Putamen (tissue), 1 donor: ENCODE measurements around the gene CYP24A1.
"Not testable (repeated sequence)": the region's sequence is repeated elsewhere in the genome, so short reads cannot be mapped to it uniquely, and the experiment has no call there.

Experiments
- DNase-seq: peaks from one replicate; pipeline ENCODE4 v3.0.0-alpha.2; 2016; ENCODE audit warnings: low spot score

Gene CYP24A1

GRCh38 chr20:54132612-54133433 lies 41.0 kb downstream of the CYP24A1 start:
- no peak for DNase-seq

DNA sequence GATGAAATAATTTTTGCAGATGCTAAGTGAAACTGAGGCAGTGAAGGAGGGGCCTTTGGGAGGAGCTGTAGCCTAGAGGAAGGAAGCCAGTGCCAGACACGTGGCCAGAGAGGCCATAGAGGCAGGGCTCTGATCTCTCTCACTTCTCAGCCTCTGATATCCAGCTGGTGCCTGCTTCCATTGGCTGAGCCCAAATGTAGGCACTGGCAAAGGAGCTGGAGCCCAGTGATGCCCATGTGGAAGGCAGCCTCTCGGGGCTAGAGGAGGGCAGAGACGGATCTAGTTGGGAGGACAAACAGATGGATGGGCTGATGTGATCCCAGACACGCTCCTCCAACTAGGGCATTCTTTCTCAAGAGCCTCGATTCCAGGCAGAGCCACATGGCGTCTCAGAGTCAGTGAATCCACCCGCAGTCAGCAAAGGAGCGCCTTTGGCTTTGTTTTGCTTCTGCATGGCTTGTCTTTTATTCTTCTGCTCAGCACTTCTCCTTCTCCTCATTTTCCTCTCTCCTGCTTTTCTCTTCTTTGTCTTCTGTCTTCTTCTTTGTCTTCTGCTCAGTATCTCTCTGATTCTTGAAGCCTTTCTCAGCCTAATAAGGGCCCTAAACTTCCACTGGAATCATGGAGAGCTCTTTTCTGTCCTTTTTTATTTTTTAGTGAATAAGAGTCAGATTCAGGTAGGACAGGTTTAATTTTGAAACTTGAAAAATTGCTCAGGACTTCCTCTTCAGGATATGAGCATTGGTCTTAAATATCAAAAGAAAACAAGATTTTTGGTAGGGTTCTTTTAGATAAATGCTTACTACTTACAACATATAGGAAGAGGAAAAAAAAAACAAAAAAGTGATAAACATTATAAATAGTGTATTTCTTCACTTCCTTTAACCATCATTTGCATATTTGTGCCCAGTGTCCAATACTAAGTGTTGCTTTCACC lies 41.8 kb downstream of the CYP24A1 start:
- no peak for DNase-seq

DNA sequence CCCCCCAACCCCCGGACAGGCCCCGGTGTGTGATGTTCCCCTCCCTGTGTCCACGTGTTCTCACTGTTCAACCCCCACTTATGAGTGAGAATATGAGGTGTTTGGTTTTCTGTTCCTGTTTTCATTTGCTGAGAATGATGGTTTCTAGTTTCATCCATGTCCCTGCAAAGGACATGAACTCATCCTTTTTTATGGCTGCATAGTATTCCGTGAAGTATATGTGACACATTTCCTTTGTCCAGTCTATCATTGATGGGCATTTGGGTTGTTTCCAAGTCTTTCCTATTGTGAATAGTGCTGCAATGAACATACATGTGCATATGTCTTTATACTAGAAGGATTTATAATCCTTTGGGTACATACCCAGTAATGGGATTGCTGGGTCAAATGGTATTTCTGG lies 42.7 kb downstream of the CYP24A1 start:
- DNase-seq, result not testable (repeated sequence)

- DNase-seq, result no peak
Measured at GRCh38 chr20:54129350-54129749, 44.4 kb downstream of the CYP24A1 start.

DNA sequence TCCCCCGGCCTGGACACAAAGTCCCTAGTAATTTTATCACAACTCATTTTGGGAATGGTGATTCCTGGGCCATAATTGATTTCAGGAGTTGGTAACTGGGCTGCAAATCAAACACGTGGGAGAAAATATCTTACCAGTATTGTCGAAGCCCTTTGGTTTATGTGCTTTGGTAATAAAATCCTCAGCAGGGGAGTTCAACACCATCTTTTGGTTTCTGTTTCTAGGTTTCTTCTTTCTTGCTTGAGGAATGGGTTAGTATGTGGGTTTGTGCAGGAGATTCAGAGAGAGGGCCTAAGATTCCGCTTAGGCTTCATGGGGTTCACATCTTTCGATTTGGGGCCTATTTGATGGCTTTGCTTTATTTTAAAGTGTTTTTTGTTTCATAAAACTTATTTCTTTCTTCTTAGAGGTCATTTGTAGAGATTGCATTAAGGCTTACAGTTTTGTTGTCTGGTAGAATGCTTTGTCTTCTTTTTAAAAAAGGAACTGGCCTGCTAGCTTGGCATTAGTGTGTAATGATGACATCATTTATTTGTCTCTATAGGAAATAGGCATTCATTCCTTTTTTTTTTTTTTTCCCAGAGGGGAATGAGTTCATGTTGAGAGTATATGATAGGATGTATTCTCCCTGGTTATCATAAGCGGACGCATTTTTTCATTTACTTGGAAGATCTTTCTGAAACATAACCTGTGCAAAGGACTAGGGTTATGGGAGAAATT lies 45.8 kb downstream of the CYP24A1 start:
- no peak for DNase-seq

- DNase-seq, result no peak
Measured at GRCh38 chr20:54126806-54127655, 46.8 kb downstream of the CYP24A1 start.

GRCh38 chr20:54126328-54126727 lies 47.5 kb downstream of the CYP24A1 start:
- not testable (repeated sequence) for DNase-seq

DNA sequence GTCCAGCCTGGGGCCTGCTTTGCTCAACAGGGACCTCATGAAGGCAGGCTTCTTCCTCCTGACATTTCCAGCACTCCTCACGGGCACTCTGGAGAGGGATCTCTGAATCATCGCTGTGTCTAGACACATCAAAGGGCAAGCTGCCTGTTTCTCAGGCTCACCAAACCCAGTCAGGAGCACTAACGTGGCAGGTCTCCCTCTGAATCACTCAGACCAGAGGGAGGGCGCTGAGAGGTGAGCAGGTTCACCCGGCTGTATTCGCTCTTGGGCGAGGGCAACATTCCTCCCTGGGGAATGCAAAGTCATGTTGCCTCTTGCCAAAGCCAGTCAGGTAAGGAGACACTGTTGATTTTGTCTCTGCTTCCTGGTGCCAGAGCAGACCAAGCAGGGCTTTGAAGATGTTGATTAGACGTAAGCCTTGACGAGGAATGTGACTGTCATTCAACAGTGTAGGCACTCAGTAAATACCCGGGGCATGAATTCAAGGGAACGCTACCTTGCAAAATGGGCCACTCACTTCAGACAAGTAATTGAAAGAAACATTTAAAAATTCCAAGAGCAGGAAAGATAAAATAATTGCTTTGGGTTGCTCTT lies 50.1 kb downstream of the CYP24A1 start:
- no peak for DNase-seq

DNA sequence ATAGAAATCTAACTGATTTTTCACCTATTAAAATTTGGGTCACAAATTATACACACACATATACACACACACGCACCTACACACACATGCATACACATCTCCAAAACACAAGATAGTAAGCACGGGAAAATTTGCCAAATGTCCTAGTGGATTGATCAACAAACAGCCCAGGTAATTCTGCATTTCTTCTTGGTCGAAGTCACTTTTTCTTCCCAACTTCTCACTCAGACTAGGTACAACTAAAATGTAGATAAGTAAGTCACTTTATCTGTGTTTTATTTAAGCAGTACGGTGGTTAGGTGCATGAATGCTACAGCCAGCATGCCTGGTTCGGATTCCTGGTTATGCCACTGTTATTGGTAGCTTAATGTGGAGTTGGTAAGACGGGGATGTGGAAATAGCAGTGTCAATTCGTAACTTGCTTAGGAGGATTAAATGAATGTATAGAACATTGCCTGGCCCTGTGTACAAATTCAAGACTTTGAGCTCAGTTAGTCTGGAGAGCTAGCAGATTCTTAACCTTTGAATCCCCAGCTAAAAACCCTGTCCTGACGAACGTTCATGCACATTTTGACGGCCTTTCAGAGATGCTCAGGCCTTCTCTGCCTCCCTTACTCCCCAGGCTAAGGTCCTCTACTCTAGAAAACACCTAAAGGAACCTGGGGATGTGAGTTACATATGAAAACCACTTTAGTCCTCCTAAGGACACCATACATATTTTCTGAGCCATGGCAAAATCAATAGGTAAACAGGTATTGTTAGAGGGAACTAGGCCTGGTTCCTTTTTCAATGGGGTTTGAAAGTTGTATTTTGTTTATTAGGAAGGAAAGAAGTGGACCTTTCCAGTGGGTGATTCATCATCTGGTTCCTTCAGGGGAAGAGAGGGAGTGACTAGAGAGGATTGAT lies 50.9 kb downstream of the CYP24A1 start:
- DNase-seq, result no peak

DNA sequence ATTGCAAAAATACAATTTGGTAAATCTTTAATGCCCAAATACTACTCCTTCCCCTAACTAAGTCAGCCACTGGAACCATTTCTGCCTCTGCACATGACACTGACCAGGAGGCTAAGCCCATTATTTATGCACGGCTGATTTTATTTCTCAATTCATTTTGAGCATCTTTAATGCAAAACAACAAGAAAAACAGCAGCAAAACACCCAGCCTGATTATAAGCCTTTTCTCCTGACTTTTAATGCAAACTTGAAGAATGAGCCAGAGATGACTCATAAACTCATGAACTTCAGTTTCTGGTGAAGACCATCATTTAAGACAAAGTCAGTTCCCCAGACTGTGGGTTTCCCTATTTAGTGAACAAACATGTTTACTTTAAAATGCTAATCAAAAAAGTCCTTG lies 51.6 kb downstream of the CYP24A1 start:
- DNase-seq, result no peak

GRCh38 chr20:54119744-54120143 lies 54.0 kb downstream of the CYP24A1 start:
- DNase-seq, result no peak

GRCh38 chr20:54118220-54119001 lies 55.4 kb downstream of the CYP24A1 start:
- DNase-seq, result no peak

DNA sequence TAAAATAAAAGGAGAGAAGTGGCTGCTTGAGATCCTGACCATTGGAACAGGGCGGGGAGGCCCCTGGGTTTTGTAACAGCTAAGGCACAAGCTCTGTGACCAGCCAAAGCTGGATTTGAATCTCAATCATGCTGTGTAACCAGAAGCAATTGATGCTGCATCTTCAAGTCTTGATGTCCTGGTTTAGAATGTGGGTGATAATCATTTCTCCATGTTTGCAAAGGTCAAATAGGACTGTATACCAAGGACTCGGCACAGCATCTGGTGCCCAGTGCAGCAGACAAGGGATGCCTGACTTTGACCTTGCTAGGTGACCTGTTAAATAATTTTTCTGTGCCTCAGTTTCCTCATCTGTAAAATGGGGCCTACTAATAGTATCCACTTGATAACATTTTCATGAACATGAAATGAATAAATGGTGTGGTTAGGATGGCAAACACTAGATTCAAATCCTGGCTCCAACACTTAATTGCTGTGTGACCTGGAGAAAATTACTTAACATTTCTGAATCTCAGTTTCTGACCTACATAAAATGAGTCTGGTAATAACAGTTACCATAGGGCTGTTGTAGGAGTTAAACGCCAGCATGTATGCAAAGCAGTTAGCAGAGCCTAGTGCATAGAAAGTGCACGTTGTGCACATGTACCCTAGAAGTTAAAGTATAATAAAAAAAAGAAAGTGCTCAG lies 57.1 kb downstream of the CYP24A1 start:
- no peak for DNase-seq

DNA sequence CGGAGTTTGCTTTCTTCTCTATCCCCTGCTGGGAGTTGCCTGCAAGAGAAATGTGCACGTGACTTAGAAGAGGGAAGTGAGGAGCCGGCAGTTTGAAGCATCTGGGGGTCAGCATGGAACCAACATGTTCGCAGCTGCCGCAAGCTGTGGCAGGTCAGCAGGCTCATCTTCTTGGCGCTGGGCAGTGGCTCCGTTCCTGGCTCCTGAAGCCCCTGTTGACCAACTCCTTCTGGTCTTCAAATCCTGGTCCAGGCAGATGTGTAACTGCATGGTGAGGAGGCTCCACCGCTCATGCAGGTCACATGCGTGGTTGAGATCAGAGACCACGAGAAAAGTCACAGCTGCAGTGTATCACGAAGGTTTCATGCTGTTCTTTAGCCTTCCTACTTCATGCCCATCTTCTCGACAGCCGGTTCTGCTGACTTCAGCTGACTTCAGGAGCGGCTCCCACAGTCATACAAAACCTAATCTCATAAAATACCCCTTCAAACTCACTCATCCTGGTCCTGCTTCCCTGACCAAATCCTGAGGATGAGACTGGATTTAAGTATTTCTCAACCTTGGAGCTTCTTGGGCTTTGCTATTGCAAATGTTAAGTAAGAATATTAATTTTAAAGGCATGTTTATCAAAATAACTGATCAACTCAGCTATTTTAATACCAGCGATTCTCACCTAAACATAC lies 58.5 kb downstream of the CYP24A1 start:
- DNase-seq, result no peak

DNA sequence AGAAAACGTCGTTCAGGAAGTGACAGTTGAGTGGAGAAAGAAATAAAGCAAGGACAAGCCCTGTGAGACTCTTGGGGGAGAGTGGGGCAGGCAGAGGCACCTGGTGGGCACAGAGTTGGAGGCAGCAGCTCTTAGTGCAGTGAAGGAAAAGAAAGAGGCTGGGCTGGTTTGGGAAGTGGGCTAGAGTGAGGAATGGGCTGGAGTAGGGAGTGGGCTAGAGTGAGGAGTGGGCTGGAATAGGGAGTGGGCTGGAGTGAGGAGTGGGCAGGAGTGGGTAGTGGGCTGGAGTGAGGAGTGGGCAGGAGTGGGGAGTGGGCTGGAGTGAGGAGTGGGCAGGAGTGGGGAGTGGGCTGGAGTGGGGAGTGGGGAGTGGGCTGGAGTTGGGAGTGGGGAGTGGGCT lies 59.7 kb downstream of the CYP24A1 start:
- DNase-seq, result no peak

DNA sequence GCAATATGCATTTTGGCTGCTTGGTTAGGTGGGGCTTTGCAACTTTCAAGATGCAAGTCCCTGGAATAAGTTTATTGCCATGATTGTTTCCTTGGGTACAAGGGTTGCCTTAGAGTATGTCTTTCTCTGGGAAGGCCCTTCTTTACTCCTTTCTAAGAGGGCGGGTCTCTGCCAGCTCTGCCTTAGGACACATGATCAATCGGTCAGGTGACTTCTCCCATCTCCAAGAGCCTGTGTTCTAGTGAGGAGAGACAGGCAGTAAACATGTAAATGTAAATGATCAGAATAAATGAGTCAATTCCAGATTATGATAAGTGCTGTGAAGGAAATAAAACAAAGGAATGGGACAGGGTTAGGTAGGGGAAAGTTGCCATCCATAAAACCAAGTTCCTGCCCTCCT lies 60.2 kb downstream of the CYP24A1 start:
- no peak for DNase-seq

GRCh38 chr20:54112221-54112884 lies 61.4 kb downstream of the CYP24A1 start:
- DNase-seq, result no peak
